ENCODE results near the gene MED13L. TPM values are rescaled to one million over a fixed set of nuclear protein-coding genes. Genes with fewer than 3 reads are reported as not detected.

MED13L gene
- total RNA-seq, 1 donor from 2014 or later: 117 TPM

DNA sequence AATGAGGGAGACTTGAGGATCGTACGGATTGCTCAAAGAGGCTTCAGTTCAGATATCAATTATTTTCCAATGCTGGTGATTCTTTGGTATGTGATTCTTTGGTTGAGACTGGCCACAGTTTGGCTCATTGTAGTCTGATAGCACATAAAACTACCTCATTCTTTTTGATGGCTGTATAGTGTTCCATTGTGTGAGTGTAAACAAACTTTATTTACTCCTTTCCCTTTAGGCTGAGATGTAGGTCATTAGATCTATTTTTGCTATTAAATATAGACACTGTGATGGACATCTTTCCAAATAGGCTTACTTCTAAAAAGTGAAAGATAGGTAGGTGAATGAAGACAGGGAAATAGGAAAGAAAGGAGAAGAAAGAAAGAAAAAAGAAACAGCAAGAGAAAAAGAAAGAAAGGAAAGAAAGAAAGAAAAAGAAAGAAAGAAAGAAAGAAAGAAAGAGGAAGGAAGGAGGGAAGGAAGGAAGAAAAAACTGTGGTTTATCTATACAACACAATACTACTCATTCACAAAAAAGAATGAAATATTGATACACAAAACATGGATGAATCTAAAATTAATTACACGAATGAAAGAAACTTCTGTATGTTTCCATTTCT is 19.8 kb upstream of the MED13L start:
- Histone ChIP-seq H3K4me3 (no peak overlapping the region), H3K27me3 (no peaks in the 10 kb centered on the region), H3K4me1 (peaks cover 2 to 25% of the 10 kb centered on the region in 2 donors), H3K9me3 (no peaks in the 10 kb centered on the region), H3K27ac (no peak overlapping the region), H3K36me3 (no peaks in the 10 kb centered on the region)
- TF ChIP-seq, protein P1, sequence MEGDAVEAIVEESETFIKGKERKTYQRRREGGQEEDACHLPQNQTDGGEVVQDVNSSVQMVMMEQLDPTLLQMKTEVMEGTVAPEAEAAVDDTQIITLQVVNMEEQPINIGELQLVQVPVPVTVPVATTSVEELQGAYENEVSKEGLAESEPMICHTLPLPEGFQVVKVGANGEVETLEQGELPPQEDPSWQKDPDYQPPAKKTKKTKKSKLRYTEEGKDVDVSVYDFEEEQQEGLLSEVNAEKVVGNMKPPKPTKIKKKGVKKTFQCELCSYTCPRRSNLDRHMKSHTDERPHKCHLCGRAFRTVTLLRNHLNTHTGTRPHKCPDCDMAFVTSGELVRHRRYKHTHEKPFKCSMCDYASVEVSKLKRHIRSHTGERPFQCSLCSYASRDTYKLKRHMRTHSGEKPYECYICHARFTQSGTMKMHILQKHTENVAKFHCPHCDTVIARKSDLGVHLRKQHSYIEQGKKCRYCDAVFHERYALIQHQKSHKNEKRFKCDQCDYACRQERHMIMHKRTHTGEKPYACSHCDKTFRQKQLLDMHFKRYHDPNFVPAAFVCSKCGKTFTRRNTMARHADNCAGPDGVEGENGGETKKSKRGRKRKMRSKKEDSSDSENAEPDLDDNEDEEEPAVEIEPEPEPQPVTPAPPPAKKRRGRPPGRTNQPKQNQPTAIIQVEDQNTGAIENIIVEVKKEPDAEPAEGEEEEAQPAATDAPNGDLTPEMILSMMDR (IDR thresholded peaks at IDR 0.05): no peak
- no peak for DNase-seq (ENCODE audit: low spot score in 2 of 2)
- intact Hi-C loops (cut with DNase I): no loop called here

DNA sequence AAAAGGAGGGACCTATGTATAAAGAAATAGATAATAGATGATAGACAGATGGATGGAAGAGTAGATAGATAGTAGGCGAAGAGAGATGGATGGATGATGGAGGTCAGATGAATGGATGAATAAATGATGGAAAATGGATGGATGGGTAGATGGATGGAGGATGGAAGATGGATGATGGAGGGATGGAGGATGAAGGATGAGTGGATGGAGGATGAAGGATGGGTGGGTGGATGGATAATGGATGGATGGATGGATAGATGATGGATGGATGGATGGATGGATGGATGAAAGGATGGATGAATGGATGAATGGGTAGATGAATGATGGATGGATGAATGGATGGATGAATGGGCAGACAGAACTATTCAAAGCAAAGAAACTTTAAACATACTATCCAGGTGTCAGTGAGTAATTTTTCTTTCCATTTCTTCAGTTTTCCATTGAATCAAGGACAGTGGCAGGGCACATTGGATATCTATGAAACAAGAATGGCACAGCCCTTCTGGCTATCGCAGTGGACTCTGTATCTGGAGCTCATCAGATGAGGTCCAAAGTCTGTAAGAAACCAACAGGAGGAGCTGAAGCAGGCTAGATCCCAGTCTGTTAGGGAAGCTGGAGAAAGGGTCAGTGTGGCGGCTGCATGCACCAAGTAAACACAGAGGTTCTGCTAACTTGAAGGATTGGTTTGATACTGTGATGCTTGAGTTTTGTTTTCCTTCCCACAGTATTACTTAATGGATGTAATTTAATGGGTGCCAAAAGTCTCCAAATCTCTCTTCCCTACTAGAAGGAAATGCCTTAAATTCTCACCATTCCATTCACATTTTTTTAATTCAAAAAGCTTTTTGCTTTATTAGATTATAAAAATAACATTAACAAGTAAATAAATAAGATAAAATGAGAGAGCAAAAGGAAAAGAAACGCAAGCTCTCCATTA is 18.1 kb upstream of the MED13L start:
- TF ChIP-seq, protein P1 (IDR thresholded peaks at IDR 0.05): no peak
- Histone ChIP-seq H3K4me1 (peaks cover 2 to 25% of the 10 kb centered on the region in 2 donors), H3K27me3 (no peaks in the 10 kb centered on the region), H3K9me3 (no peaks in the 10 kb centered on the region), H3K36me3 (no peaks in the 10 kb centered on the region), H3K4me3 (no peak overlapping the region), H3K27ac (no peak overlapping the region)
- intact Hi-C loops (cut with DNase I): no loop called here
- DNase-seq (ENCODE audit: low spot score in 2 of 2): peak in 1 of 2 donors; percentile 47

DNA sequence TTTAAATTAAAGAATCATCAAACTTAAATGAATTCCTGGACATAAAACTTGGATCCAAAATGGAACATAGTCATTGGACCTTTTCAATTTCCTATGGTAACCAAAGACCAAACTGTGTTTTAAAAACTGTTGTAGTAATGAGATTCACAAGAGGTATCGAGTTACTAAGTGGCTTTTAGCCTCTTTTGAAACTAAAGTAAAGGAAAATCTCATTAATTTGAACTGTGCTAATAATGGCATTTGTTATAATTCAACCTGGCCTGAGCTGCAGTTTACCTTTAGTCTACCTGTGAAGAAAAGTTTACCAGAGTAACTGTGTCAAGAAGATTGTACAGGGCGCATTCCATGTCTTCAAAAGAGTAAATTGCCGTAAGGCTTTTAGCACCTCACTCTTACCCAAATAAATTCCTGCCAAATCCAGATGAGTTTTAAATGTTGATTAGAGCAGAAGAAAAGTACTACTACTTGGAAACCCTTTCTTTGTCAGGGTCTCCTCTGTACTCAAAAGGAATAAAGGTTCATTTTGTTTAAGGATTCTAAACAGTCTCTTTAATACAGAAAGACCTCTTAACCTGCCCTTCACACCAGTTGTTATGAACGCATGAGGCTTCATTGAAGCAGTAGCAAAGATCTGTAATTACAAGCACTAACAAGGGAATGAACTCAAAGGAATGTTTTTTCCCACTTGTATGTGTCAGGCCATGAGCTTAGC is 17.1 kb upstream of the MED13L start:
- no peaks in the 10 kb centered on the region for H3K36me3 ChIP-seq
- no peak overlapping the region for H3K27ac ChIP-seq
- intact Hi-C loops (cut with DNase I): no loop called here
- no peaks in the 10 kb centered on the region for H3K9me3 ChIP-seq
- no peak for DNase-seq (ENCODE audit: low spot score in 2 of 2)
- TF ChIP-seq, protein P1 (IDR thresholded peaks at IDR 0.05): no peak
- H3K27me3 ChIP-seq: no peaks in the 10 kb centered on the region
- no peak overlapping the region for H3K4me3 ChIP-seq
- peaks cover 0 to 19% of the 10 kb centered on the region in 2 donors for H3K4me1 ChIP-seq

DNA sequence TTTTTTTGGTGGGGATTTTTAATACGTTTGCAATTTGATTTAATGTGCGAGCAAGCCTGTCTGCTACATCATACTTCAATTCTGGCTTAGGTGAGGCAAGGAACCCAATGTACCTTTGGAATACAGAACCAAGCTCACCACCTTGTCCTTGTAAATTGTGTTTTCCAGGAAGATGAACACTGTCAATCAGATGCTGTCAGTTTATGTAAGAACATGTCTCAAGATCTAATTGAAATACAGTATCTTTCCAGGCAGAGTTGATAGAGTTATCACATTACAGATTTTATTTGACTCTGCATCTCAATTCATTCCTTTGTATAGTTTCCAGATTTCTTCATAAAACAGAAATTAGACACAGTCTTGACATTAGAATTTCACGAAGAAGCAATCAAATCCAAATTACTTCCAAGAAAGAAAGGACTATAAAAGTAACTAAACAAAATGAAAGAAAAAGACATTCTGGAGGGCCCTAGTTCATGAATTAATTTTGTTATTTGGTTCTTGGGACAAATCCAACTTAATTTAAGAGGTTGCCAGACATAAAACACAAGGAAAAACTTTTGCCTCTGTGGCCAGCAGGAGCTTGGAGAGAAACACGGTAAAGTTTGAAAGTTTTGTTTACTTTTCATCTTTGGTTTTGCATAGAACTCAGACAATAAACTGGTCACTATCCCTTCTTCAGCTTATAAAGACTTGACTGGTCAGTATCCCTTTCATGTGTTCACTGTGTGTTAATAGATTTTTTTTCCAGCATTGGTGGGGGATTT is 16.4 kb upstream of the MED13L start:
- intact Hi-C loops (cut with DNase I): no loop called here
- no peaks in the 10 kb centered on the region for H3K36me3 ChIP-seq
- peaks cover 0 to 12% of the 10 kb centered on the region in 2 donors for H3K4me1 ChIP-seq
- H3K4me3 ChIP-seq: no peak overlapping the region
- no peaks in the 10 kb centered on the region for H3K27me3 ChIP-seq
- DNase-seq (ENCODE audit: low spot score in 2 of 2): no peak
- H3K27ac ChIP-seq: no peak overlapping the region
- TF ChIP-seq, protein P1 (IDR thresholded peaks at IDR 0.05): no peak
- no peaks in the 10 kb centered on the region for H3K9me3 ChIP-seq

DNA sequence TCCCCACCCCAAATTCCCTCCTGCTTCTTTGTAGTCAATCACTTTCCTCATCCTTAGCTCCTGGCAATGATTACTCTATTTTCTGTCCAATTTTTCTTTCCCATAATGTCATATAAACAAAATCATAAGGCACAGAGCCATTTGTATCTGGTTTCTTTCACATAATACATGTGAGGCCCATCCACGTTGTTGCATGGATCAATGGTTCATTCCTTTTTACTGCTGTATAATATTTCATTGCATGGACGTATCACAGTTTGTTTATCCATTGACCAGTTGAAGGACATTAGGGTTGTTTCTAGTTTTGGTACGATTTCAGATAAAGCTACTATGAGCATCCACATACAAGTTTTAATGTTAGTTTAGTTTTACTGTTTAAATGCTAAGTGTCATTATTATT is 13.7 kb upstream of the MED13L start:
- Histone ChIP-seq H3K27ac (no peak overlapping the region), H3K9me3 (no peaks in the 10 kb centered on the region), H3K36me3 (no peaks in the 10 kb centered on the region), H3K4me1 (peaks cover 0 to 8% of the 10 kb centered on the region in 2 donors), H3K27me3 (no peaks in the 10 kb centered on the region), H3K4me3 (no peak overlapping the region)
- TF ChIP-seq, protein P1 (IDR thresholded peaks at IDR 0.05): no peak
- intact Hi-C loops (cut with DNase I): no loop called here
- DNase-seq (ENCODE audit: low spot score in 2 of 2): no peak

All from ascending aorta (tissue), 2 donors.